GM21447 (cell line): ENCODE data around the gene DIP2C.
"Not testable (repeated sequence)": the region's sequence is repeated elsewhere in the genome, so short reads cannot be mapped to it uniquely, and the experiment has no call there.

Experiments used
- ATAC-seq: cut with Tn5 transposase; IDR thresholded peaks from one replicate; pipeline ENCODE4 v1.9.1; 2021; ENCODE audit not compliant: unreplicated experiment

DIP2C gene

DNA sequence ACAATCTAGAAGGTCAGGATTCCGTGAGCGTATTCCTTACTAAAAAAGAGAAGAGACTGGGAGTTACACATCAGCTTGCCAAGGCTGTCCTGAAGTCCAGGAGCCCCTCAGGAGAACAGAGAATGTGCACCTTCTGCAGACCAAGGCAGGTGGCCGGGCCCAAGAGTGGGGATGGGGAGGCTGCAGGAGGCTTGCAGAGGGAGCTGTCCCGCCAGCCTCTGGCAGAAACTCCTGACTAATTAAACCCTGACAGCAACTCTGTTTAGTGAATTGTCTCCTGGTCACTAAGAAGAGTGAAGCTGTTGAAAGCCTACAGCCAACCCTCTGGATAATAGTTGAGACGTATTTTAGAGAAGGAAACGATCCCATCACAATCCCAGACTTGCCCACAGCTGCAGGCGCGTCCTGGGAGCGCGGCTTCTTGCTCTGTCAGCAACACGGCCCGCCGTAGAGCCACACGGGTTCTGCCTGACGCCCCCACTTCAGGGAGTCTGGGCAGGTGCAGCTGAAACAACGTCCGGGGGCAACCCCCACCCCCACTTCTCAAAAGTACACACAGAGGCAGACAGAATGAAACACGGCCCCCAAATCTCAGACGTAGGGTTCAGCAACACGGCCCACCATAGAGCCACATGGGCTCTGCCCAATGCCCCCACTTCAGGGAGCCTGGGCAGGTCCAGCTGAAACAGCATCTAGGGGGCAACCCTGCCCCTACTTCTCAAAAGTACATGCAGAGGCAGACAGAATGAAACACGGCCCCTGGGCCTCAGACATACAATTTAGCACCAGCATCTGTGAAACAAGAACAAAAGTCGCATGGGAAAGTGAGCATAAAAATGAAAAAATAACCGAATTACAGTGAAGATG is 45.2 kb downstream of the DIP2C start:
- ATAC-seq = no peak

DNA sequence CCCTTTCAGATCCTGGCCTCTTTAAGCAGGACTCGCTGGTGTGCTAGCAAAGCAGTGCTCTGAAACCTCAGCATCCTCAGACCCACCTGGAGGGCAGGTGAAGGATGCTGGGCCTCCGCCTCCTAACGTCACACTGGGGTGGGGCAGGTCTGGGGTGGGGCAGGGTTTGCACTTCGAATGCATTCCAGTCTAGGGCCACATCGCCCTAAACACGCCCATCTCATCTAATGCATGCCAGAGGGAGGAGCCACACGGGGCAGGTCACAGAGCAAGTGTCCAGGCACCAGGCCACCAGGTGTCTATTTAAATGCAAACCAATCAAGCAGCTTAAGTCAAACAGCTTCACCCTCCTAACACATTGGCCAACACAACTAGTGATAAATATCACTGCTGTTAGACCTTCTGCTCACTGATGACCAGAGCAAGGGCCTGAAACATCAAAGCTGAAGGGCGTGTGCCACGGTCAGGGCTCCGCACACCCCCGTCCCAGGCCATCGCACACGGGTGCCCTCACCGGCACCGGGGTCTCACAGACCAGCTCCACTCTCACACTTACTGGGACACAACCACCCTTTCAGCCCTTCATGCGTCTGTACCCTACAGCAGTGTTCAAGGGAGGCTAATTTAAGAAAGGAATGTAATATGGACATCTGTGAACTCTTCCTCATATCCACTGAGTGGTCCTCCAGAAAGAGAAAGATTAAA is 47.1 kb downstream of the DIP2C start:
- ATAC-seq = no peak

DNA sequence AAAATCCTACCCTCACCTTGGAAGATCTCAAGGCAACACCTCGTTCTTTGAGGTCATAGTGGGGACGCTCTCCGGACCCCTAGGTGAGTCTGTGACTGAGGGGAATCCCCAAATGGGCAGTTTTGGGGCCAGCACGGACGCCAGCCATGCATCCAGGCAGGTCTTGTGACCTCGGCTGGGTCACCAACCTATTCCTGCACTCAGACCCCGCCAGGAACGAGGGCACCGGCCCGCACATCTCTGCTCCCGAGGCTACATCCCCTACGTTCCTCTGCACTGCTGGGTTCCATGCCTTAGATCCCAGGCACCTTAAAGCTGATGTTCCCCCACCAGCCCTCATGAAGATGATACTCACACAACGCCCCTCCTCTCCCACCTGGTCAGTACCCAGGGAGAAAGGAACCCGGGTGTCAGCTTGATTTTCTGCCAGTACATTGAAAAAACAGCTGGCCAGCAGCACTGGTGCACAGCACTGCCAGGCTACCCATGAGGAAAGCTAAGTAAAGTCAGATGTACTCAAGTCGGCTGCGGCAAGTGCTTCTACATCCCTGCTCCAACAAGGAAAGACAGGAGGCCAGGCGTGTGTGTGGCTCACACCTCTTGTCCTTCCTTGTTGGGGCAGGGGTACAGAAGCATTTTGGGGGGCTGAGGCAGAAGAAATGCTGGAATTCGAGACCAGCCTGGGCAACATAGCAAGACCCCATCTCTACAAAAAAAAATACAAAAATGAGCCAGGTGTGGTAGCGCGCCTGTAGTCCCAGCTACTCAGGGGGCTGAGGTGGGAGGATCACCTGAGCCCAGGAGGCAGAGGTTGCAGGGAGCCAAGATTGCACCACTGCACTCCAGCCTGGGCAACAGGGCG is 48.1 kb downstream of the DIP2C start:
- ATAC-seq = no peak

DNA sequence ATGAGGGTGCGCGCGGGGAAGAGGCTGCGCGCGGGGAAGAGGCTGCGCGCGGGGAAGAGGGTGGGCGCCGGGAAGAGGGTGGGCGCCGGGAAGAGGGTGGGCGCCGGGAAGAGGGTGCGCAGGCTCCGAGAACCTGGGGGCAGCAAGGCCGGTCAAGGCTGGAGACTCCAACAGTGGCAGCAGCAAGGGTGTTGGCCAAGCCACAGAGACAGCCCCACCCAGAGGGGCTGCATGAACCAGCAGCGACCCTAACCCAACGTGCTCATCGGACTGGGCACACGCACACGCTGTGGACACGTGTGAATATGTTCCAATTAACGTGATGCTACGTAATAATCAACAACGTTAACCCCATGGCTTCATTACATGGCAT is 48.8 kb downstream of the DIP2C start:
- no peak for ATAC-seq

DNA sequence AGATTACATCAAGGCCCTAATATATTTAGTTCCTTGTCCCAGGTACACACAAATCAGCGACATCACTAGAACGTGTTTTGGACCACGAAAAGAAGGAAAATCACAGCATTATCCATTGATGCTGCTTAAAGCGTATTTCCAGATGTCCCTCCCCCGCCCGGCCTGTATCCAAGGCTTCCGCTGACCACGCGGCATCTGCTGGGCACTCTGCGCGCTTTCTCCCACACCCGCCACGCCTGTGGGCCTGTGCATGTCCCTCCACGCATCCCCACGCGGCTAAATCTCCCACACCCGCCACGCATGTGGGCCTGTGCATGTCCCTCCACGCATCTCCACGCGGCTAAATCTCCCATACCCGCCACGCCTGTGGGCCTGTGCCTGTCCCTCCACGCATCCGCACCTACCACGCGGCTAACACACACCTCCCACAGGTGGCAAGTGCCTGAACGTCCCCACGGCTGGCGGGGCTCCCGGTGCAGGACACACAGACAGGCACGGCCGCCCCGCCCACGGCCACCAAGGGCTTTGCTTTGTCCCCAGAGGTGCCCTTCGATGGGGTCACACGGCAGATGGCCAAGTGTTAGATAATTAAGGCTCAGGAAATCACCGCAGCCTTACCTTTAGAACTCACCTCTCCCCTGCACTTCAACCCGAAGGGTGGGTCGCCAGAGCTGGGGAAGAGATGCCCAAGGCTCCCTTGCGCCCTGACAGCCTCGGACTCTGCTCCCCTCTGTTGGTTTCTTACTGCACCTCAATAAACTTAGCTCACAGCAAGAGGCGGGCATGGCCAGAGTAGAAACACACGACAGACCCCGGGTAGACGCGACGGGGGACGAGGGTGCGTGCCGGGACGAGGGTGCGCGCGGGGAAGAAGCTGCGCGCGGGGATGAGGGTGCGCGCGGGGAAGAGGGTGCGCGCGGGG is 49.5 kb downstream of the DIP2C start:
- ATAC-seq = no peak

DNA sequence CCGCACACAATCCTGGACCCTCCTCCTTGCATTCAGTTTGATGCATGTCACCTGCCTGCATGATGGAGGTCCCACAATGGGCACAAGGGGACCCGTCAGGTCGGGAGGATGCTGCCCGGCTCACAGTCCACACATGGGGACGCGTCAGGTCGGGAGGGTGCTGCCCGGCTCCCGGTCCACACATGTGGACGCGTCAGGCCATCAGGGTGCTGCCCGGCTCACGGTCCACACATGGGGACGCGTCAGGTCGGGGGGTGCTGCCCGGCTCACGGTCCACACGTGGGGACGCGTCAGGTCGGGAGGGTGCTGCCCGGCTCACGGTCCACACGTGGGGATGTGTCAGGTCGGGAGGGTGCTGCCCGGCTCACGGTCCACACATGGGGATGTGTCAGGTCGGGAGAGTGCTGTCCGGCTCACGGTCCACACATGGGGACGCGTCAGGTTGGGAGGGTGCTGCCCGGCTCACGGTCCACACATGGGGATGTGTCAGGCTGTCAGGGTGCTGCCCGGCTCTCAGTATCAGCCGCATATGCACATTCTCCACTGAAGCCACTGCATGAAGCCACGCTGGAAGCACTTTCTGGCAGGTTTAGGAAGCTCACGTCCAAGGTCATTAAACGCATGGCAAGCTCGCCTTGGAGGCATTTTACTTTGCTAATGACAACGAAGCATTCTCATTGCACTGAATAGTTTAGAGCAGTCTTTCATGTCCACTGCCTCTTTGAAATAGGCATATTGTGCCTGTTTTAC is 50.3 kb downstream of the DIP2C start:
- ATAC-seq = no peak

DNA sequence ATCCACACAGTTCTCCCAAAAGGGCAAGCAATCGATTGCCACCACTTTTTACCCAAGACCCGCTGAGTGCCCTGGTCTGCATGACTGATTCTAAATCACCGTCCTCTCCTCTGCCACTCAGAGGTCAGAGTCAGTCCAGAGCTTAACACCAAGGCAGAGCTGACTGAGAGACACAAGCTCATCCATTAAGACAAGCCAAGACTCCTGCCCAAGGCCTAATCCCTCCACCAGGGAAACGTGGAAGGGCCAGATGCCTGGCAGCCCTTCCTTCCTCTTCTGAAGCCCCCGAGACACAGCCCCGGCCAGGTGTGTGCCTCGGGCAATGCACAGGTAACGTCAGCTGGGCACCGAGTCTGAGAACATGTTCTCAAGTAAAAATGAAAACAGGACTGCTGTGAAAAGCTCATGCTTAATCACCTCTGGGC is 51.7 kb downstream of the DIP2C start:
- no peak for ATAC-seq

DNA sequence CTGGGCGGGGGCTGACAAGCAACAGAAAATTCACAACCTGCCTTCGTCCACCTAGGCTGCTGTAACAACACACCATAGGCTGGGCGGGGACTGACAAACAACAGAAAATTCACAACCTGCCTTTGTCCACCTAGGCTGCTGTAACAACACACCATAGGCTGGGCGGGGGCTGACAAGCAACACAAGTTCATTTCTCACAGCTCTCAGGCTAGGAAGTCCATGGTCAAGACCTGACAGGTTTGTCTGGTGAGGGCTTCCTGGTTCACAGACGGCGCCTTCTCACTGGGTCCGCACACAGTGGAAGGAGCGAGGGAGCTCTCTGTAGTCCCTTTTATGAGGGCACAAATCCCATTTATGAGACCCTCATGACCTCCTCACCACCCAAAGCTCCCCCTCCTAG is 52.2 kb downstream of the DIP2C start:
- no peak for ATAC-seq

DNA sequence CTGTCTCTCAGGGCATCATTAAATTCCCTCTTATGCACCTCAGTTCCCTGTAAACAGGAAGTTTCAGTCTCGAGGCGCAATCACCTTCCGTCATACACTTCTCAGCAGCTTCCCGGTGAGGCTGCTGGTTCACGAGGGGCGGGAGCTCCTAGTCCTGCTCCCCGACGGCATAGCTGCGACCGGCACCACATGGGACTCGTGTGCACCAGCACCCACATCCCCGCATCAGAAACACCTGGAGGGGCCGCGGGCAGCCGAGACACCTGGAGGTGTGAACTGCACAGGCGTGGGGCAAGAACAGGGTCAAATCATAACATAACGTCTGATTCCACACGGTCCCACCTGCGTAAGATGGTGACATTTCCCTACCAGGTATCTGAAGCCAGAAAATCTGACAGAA is 52.7 kb downstream of the DIP2C start:
- no peak for ATAC-seq

DNA sequence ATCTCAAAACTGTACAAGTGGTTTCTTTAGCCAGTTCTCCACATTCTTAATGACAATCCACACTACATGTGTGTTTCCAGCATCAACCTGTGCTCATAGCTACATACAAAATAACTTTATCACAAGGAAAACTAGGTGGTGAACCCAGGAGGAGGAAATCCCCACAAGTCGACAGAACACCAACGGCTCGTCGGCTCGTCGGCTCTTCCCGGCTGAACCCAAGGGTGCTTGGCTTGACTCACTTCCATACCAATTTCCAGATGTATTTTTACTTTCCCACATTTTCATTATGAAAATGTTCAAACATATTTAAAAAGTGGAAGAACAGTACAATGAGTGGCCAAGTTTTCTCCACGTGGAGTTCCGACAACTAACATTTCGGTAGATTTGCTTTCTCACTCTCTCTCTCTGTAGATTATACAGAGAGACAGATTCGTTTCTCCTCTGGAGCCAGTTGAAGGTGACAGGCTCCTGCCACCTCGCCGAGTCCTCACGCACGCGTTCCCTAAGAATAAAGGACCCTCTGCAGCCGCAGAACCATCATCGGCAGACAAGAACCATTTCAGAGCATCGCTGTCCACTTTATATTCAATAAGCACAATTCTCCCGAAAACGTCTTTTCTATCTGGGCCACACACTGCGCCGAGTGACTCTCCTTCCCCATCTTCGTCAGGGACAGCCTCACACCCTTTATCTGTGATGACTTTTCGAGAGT is 53.3 kb downstream of the DIP2C start:
- ATAC-seq = no peak

DNA sequence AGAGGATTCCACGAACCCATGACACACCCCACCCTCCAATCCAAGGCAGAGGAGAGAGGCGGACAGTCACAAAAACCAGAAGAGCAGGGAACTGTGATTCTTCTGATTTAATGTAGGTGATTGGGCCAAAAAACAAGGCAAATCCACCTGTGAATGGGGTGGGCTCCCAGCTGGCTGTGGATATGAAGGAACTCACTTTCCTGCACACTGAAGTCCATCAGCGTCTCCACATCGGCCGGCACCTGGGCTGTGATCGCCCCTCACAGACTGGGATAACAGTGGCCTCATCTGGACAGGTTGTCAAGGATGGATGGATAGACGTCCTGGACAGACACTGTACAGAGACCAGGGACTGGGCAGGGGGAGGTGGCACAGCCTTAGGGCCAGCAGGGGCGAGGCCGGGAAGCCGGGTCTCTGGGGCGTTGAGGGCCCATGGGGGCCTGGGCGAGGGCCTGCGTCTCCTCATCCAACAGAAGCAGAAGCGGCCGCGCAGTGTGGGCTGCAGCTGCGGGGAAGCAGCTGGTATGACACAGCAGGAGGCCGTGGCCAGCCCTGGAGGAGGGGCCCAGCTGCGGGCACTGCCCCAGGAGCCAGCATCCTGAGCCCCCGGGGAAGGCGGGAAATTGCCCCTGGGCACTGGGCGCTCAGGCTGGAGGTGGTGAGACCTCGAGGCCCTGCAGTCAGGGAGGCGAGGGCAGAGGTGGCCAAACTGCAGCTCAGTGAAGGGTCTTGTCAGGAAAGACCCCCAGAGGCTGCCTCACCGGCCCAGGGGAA is 54.2 kb downstream of the DIP2C start:
- no peak for ATAC-seq

DNA sequence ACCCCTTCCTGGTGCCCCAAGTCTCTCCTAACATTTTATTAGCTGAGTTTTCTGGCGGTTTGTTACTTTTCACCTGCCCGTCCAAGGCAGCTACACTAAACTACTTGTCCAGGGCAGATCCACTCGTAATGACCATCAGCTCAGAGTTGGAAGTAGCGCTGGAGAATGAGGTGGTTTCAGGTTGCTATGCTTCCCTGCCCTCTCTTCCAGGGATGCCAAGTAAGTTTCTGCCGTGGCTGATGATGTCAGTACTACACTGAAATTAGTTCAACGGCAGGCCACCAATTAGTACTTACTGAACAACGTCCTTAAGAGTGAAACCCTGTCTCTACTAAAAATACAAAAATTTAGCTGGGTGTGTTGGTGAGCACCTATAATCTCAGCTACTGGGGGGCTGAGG is 55.2 kb downstream of the DIP2C start:
- no peak for ATAC-seq

DNA sequence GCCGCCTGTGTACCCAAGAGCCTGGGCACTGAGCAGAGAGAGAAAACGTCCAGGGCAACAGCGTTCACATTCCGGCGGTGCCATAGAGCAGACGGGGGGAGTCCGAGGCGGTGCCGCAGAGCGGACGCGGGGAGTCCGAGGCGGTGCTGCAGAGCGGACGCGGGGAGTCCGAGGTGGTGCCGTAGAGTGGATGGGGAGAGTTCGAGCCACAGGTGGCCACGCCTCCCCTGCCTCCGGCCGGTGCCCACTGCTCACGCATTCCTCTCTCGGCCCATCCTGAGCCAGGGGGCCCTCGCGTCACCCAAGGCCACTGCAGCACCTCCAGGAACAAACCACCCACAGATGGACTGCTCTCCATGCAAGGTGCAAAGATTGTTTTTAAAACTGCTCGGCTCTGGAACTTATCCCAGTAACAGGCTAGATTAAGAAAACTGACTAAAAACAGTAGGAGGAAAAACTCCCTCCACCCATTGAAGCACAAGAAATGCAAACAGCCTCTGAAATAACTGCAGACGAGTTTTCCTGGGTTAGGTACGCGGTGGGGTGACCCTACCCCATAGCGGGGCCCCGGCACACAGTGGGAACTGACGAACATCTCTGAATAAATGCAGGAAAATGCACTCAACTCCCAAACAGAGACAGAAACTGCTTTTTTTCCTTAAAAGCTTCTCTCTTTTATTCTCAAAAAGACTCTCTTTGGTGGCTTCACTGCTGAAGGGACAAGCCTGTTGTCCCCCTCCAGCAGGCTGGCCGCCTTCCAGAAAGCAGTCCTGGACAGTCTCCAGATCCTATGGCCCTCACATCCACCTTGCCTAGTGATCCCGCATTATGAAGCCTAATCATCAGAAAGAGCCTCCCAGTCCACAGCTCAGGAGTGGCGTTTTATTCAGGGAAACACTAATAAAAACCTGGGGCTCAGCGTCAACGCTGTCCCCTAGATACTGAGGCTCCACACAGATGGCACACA is 55.9 kb downstream of the DIP2C start:
- no peak for ATAC-seq

DNA sequence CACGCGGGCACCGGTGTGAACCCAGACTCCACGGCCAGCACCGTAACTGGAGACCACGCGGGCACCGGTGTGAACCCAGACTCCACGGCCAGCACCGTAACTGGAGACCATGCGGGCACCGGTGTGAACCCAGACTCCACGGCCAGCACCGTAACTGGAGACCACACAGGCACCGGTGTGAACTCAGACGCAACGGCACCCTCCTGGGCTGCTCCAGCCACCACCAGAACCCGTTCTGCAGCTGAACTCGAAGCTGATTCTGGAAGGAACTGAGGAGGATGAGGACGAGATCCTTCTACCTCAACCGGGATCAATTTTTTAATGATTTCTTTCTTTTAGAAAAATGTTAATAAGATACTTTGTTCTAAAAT is 56.7 kb downstream of the DIP2C start:
- ATAC-seq = not testable (repeated sequence)

DNA sequence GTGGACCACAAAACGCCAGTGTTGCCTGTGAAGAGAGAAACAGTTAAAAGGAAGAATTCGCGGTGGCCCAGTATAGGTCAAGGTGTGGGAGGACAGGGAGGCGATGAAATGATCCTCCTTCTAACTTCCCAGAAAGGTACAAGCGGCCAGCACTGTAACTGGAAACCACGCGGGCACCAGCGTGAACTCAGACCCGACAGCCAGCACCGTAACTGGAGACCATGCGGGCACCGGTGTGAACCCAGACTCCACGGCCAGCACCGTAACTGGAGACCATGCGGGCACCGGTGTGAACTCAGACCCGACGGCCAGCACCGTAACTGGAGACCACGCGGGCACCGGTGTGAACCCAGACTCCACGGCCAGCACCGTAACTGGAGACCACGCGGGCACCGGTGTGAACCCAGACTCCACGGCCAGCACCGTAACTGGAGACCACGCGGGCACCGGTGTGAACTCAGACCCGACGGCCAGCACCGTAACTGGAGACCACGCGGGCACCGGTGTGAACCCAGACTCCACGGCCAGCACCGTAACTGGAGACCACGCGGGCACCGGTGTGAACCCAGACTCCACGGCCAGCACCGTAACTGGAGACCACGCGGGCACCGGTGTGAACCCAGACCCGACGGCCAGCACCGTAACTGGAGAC is 57.2 kb downstream of the DIP2C start:
- ATAC-seq = not testable (repeated sequence)

DNA sequence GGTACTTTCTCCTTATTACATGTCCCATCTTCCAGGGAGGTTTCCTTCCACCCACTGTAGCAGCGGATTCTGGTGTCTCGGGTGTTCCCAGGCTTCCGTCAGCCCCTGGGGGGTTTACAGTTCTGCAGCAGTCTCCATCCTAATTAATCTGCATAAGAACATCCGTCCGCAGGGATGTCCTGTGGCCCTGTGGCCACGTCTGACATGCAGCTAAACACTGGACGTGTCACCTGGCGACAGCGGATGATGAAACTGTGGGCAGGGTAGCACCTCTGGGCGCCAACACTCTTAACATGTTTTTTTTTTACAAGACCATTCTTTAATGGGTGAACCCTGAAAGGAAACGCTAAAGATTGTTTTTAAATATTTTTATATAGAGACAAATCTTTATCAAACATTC is 58.2 kb downstream of the DIP2C start:
- ATAC-seq = no peak

DNA sequence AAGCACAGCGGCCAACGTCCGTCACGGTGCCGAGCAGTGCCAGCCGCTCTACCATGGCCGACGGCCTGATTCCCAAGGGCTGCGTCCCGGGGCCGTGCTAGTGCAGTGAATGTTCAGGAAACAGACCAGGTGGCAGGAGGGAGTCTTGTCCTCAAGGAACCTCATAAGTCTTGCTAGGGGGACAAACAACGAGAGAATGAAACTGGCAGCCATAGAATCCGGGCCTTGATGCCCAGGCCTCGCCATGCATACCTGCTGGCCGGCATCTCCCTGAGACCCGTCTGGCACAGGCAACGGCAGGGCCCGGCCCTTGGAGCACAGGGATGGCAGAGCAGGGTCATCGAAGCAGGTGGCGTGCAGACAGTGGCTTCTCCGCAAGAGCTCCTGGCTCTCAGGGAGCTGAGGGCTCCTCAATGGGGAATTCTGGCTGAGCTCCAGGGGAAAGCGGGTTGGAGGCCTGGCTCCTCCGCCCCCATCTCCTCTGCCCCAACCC is 58.8 kb downstream of the DIP2C start:
- no peak for ATAC-seq
